ENCODE measurements around the gene UNC5B.
"Not testable (repeated sequence)": the region's sequence is repeated elsewhere in the genome, so short reads cannot be mapped to it uniquely, and the experiment has no call there.

UNC5B gene

GRCh38 chr10:71284544-71285179 is 72.3 kb downstream of the UNC5B start:
- no peak for DNase-seq (ENCODE audit: low spot score)

DNA sequence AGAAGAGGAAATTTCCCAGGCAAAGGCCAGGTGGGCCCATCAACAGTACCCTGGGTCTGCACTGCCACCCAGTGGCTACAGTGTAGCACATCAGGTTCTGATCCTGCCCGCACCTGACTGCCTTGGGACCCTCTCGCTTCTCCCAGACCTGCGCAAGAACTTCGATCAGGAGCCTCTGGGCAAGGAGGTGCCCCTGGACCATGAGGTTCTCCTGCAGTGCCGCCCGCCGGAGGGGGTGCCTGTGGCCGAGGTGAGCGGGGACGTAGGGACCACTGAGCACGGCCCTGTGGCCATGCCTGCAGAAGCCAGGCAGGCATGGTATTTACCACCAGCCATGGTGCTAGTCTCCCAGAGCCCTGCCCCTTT is 72.8 kb downstream of the UNC5B start:
- DNase-seq (ENCODE audit: low spot score) = peak; percentile 91

GRCh38 chr10:71285986-71286385 is 73.6 kb downstream of the UNC5B start:
- DNase-seq (ENCODE audit: low spot score) = no peak

GRCh38 chr10:71286521-71287294 is 74.3 kb downstream of the UNC5B start:
- no peak for DNase-seq (ENCODE audit: low spot score)

DNA sequence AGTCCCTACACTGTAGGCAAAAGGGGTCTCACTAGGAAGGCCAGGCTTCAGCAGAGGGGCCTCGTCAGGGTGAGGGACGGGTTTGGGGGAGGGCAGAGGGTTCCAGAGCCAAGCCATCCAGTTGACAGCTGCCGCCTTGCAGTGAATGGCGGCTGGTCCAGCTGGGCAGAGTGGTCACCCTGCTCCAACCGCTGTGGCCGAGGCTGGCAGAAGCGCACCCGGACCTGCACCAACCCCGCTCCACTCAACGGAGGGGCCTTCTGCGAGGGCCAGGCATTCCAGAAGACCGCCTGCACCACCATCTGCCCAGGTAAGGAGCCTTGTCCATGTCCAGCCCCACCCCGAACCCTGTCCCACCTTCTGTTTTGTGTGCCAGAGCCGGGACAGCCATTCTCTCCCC is 75.1 kb downstream of the UNC5B start:
- DNase-seq (ENCODE audit: low spot score) = no peak

DNA sequence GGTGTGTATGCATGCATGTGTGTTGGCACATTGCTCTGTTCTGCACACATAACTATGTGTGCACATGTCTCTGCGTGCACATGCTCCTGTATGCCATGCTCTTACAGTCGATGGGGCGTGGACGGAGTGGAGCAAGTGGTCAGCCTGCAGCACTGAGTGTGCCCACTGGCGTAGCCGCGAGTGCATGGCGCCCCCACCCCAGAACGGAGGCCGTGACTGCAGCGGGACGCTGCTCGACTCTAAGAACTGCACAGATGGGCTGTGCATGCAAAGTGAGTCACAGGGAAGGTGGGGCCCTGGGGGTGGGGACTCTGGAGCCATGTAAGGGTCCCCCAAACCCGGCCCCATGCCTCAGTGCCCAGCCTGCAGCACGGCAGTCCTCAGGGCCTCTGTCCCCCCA is 76.1 kb downstream of the UNC5B start:
- no peak for DNase-seq (ENCODE audit: low spot score)

DNA sequence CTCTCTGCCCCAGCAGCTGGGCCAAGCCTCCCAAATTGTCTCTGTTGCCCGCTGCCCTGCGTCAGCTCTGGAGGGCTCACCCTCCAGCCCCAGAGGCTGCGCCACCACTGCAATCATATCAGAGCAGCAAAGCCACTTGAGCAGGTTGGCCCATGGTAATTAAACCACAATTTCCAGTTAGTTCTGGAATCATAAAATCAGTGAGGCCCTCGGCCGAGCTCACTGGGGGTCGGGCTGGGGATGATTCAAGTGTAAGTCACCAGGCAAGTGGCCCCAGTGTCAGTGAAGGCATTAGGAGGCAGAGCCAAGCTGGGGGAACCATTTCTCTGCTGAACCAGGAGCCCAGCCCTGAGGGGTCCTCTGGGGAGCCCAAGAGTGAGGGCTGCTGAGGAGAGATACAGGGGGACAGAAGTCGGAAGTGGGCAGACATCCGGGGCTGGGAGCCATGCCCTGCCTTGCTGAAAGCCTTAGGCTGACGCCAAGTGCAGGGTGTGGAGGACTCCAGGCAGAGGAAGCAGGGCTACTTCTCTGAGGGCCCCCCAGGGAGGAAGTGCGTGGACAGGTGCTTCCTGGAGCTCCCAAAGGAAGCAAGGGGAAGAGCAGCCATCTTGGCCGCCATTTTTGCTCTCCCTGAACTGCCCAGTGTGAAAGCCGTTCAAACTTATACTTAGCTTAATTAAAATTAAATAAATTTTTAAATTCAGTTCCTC is 77.2 kb downstream of the UNC5B start:
- DNase-seq (ENCODE audit: low spot score) = no peak

DNA sequence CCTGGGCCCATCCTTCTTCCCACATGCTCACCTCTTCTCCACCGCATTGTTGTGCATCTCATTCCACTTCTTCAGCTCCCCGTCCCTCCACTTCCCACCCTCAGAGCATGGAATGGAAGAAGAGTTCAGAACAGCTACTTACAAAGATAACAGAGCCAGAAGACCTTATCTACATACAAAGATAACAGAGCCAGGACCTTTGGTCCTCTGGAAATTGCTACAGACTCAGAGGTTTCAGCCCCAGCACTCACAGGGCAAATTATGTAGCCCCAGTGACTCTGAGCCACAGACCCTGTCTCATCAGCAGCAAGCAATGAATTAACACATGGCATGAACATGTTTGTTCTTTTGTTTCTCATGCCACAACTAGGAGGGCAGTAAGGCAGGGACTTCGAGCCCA is 78.0 kb downstream of the UNC5B start:
- no peak for DNase-seq (ENCODE audit: low spot score)

DNA sequence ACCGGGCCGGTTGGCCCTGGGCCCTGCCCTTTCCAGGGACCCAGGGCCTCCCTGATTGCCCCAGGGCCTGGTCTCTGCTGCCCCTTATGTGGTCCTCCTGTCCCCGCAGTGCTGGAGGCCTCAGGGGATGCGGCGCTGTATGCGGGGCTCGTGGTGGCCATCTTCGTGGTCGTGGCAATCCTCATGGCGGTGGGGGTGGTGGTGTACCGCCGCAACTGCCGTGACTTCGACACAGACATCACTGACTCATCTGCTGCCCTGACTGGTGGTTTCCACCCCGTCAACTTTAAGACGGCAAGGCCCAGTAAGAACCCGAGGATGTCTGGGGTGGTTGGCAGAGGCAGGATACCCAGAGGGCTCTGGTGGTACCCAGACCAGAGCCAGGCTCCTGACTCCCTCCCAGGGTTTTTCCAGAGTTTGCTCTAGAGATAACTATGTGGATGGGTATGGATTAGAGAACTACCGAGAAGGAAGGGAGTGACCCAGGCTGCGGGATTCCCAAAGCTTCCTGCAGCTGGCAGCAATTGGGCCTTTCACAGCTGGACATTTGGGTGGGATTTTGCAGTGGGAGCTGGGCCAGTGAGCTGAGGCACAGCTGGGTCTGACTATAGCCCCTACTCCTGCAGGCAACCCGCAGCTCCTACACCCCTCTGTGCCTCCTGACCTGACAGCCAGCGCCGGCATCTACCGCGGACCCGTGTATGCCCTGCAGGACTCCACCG is 78.6 kb downstream of the UNC5B start:
- no peak for DNase-seq (ENCODE audit: low spot score)

GRCh38 chr10:71291528-71291900 is 79.1 kb downstream of the UNC5B start:
- no peak for DNase-seq (ENCODE audit: low spot score)

DNA sequence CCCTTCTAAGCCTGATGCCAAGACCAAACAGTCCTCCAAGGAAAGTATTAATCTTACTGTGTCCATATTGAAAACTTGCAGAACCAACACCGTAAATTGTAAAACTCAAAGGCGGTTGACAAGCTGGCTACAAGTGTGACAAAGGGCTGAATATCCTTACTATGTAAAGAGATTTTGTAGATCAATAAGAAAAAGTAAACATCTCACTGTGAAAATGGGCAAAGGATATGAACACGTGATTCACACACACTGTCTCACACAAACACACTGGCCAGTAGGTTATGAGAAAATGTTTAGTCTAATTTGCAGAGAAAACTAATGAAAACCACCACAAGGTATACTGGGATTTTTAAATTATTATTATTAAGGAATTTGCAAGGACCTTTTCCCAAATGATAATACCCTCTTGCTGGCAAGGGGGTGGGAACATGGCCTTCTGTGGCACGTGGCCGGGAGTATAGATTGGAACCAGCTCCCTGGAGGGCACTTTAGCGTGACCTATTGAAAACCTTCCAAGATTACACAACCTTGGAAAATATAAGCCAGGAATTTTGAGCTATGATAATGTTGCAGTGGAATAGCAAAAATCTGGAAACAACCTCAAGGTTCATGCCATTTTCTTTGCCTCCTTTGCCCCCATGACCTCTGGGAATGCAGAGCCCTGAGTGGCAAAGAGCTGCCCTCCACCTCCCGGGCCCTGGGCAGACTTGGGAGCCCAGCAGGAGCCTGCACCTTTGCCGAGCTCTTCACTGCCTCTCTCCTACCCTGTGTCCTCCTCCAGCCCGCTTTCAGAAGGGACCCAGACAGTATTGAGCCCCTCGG is 80.5 kb downstream of the UNC5B start:
- no peak for DNase-seq (ENCODE audit: low spot score)

DNA sequence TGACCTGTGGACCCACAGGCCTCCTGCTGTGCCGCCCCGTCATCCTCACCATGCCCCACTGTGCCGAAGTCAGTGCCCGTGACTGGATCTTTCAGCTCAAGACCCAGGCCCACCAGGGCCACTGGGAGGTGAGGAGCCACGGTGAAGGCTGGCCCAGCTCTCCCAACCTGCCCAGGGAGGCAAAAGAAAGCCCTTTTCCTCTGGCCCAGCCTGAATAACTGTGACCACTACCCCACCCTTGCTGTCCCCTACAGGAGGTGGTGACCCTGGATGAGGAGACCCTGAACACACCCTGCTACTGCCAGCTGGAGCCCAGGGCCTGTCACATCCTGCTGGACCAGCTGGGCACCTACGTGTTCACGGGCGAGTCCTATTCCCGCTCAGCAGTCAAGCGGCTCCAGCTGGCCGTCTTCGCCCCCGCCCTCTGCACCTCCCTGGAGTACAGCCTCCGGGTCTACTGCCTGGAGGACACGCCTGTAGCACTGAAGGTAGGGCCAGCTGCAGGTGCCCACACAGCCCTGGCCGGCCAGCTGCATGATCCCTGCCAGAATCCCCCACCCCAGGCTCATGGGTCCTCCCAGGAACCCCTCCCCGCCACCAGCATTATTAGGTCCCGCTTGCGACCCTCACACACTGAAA is 81.2 kb downstream of the UNC5B start:
- DNase-seq (ENCODE audit: low spot score) = no peak

GRCh38 chr10:71294091-71294561 is 81.8 kb downstream of the UNC5B start:
- no peak for DNase-seq (ENCODE audit: low spot score)

- no peak for DNase-seq (ENCODE audit: low spot score)
Observed at GRCh38 chr10:71294856-71295255, 82.5 kb downstream of the UNC5B start.

GRCh38 chr10:71295641-71296040 is 83.3 kb downstream of the UNC5B start:
- no peak for DNase-seq (ENCODE audit: low spot score)

DNA sequence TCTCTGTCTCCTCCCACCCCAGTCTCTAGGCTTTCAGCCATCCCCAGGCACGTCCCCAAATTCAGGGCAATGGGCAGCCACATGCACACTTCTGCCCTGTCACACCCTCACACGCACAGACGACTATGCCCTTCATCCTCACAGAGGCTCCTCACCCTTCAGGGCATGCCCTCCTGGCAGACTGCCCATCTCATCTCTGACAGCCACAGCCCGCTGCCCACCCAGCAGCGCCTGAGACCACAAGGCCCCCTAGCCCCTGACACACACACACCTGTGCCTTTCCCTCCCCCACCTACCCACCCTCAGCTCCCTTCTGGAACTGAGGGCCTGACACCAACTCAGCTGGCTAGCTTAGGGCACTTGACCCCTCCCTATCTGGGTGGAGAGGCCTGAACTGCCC is 83.7 kb downstream of the UNC5B start:
- no peak for DNase-seq (ENCODE audit: low spot score)

- DNase-seq (ENCODE audit: low spot score) = not testable (repeated sequence)
Observed at GRCh38 chr10:71296811-71297210, 84.4 kb downstream of the UNC5B start.

- DNase-seq (ENCODE audit: low spot score) = no peak
Observed at GRCh38 chr10:71297343-71297742, 85.0 kb downstream of the UNC5B start.

GRCh38 chr10:71299071-71299785 is 86.9 kb downstream of the UNC5B start:
- no peak for DNase-seq (ENCODE audit: low spot score)

- no peak for DNase-seq (ENCODE audit: low spot score)
Observed at GRCh38 chr10:71300555-71301370, 88.4 kb downstream of the UNC5B start.
